ENCODE results near the gene SCYGR1.
"Not testable (repeated sequence)": the region's sequence is repeated elsewhere in the genome, so short reads cannot be mapped to it uniquely, and the experiment has no call there.

Gene SCYGR1

GRCh38 chr2:227368574-227368973, 19.2 kb downstream of the SCYGR1 start:
- no peak for DNase-seq

GRCh38 chr2:227367427-227367795, 20.3 kb downstream of the SCYGR1 start:
- no peak for DNase-seq

- DNase-seq: no peak
Observed at GRCh38 chr2:227366769-227367426, 20.9 kb downstream of the SCYGR1 start.

- no peak for DNase-seq
Observed at GRCh38 chr2:227365833-227366232, 21.9 kb downstream of the SCYGR1 start.

- DNase-seq: not testable (repeated sequence)
Observed at GRCh38 chr2:227364585-227365263, 23.0 kb downstream of the SCYGR1 start.

- no peak for DNase-seq
Observed at GRCh38 chr2:227363756-227364155, 24.0 kb downstream of the SCYGR1 start.

GRCh38 chr2:227360351-227360750, 27.4 kb downstream of the SCYGR1 start:
- DNase-seq: no peak

- no peak for DNase-seq
Observed at GRCh38 chr2:227351639-227352038, 36.1 kb downstream of the SCYGR1 start.

GRCh38 chr2:227349989-227350612, 37.6 kb downstream of the SCYGR1 start:
- no peak for DNase-seq

GRCh38 chr2:227348324-227348723, 39.4 kb downstream of the SCYGR1 start:
- no peak for DNase-seq

- DNase-seq: no peak
Observed at GRCh38 chr2:227347117-227347516, 40.6 kb downstream of the SCYGR1 start.

- DNase-seq: no peak
Observed at GRCh38 chr2:227344231-227344630, 43.5 kb downstream of the SCYGR1 start.

- no peak for DNase-seq
Observed at GRCh38 chr2:227341553-227341952, 46.2 kb downstream of the SCYGR1 start.

GRCh38 chr2:227340106-227340505, 47.6 kb downstream of the SCYGR1 start:
- no peak for DNase-seq

GRCh38 chr2:227339098-227339599, 48.6 kb downstream of the SCYGR1 start:
- no peak for DNase-seq

Data from stimulated activated CD4-positive, alpha-beta T cell treated with anti-CD3 and anti-CD28 coated beads, Interleukin-2, amount 100 ng/mL, for 48 hours (primary cell).